ENCODE results near the gene NPLOC4. TPM values are rescaled to one million over a fixed set of nuclear protein-coding genes. Genes with fewer than 3 reads are reported as not detected.
"Not testable (repeated sequence)": the region's sequence is repeated elsewhere in the genome, so short reads cannot be mapped to it uniquely, and the experiment has no call there.

Gene NPLOC4
- total RNA-seq, 1 experiment from 2014 or later, result 93.9 TPM

DNA sequence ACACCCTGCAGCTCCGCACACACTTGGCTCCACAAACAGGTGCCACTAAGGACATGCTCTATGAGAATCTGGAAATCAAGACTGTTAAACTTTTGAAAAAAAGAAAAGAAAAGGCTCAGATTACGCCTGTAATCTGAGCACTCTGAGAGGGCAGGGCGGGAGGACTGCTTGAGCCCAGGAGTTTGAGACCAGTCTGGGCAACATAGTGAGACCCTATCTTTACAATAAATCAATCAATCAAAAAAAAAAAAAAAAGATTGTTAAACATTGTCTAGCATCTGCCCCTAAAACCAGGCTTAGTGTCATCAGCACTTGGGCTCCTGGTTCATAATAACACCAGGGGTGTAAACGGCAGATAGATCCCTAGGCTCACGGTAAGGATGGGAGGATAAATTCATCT lies 47.3 kb downstream of the NPLOC4 start:
- no peak for DNase-seq (ENCODE audit: low spot score)

DNA sequence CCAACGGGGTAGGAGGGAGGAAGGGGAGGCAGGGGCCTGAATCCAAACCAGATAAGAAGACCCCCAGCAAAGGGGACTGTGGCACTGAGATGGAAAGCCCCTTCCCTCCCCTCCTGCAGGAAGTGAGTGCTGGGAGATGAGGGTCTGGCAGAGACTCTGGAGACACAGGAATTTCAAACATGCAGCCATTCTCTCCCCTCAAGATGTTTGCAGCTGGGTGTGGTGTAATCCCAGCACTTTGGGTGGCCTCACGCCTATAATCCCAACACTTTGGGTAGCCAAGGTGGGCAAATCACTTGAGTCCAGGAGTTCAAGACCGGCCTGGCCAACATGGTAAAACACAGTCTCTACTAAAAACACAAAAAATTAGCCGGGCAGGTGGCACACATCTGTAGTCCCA lies 50.8 kb downstream of the NPLOC4 start:
- DNase-seq (ENCODE audit: low spot score), result no peak

DNA sequence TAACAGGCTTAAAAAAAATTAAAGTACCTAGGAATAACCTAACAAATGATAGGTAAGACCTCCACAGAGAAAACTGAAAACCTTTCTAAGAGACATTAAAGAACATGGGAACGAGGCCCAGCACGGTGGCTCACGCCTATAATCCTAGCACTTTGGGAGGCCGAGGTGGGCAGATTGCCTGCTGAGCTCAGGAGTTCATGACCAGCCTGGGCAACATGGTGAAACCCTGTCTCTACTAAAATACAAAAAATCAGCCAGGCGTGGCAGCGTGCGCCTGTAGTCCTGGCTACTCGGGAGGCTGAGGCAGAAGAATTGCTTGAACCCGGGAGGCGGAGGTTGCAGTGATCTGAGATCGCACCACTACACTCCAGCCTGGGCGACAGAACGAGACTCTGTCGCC lies 52.1 kb downstream of the NPLOC4 start:
- DNase-seq (ENCODE audit: low spot score), result not testable (repeated sequence)

DNA sequence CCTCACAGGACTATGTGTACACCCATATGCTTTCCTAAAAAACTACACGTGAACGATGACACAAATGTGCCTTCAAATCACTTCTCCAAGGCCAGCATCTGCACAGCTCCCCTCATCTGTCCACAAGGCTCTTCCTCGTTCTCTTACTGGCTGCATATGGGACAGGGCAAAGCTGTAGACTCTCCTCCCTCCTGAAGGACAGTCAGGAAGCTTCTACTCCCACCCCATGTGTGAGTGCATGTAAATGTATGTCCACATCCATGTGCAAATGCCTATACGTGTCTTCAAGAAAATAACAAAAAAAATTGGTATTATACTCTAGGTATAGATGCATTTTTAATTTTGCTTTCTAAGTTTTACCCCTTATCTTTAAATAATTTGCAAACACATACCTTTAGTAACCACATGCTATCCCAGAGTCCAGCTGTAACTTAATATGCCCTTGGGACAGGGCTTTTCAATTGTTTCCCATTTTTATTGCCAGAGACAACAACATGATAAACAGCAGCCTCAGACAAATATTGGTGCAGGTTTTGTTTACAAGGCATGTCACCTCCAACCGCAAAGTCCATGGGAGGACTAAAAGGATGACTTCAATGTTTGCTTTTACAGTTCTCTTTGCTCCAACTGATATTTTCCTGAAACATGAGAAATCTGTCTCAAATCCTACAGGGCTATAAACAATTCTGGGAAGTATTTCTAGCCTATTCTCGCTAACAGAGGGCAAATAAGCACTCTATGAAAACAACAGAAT lies 53.1 kb downstream of the NPLOC4 start:
- no peak for DNase-seq (ENCODE audit: low spot score)

DNA sequence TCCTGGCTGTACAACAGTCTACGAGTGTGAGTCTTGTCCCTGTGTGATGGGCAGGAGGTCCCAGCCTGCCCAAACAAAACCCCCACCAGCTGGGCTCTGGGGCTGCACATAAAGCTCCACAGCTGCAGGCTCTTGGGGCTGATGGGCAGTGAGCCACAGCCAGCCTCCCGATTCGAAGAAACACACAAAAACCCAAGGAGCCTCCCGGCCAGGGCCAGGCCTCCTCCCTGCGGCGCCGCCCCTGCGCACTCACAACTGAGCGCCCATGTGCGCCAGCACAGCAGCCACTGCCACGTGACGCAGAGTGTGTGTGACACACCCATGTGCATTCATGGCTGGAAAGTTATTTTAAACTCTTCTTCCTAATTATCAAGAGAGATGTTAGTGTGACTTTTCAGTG lies 54.2 kb downstream of the NPLOC4 start:
- DNase-seq (ENCODE audit: low spot score), result no peak

DNA sequence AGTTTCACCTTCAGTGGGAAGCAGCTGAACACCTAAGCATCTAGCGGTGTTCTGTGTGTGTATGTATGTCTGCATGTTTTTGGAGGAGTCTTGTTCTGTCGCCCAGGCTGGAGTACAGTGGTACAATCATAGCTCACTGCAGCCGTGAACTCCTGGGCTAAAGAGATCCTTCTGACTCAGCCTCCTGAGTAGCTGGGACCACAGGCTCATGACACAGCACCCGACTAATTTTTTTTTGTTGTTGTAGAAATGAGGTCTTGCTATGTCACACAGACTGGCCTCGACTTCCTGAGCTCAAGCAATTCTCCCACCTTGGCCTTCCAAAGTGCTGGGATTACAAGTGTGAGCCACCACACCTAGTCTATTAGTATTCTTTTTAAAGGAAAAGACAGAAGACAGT lies 54.6 kb downstream of the NPLOC4 start:
- DNase-seq (ENCODE audit: low spot score), result peak; percentile 68

DNA sequence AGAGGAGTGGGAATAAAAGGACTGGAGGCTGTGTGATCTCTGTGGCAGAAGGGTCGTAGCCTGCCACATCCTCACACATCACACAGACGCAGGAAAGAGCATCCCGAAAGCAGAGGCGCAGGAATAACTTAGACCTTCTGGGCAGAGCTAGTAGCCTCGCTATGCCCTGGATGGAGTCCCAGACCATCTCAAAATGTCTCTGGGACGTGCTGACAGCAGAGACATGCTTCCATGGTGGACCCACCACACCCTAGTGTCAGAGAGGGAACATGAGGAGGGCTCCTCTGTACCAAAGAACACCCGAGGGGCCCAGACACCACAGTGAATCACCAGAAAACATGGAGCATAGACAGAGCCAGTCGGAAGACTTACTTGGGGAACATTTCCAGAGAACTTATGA lies 55.2 kb downstream of the NPLOC4 start:
- no peak for DNase-seq (ENCODE audit: low spot score)

DNA sequence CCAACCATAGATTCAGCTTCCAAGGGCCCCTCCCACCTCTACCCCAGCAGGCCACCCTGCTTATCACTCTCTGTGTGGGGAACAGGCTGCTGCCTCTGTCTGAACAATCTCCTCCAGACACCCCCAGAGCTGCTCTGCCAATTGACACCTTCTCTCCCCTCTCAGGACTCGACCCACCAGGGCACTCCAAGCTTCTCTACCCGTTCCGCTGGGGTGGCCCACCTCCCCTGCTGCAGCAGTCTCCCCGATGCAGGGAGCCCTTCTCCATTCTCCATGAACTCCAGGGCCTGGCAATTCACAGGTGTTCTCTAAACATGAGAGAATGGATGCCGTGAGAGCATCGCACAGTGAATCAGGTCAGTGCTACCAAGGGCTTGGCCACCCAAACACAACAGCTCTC lies 56.4 kb downstream of the NPLOC4 start:
- no peak for DNase-seq (ENCODE audit: low spot score)

DNA sequence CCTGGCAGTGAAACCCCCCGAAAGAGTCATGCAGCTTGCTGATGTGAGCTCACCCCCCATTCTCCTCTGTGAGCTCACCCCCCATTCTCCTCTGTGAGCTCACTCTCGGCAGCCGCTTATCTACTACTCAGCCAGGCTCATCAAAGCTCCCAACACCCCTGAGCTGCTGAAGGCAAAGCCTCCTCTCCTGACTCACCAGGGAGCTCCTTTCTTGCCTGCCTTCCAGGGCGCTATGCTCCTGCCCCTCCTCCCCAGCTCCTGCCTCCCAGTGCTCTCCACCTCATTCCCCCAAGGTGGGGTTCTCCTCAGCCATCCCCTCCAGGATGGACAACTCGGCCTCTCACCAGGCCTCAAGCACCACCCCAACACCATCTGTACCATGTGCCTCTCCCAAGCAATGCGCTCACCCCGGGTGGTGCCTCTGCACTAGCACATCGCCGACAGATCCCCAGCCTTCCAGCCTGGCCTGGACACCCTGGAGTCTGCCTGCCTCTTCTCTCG lies 57.0 kb downstream of the NPLOC4 start:
- DNase-seq (ENCODE audit: low spot score), result peak; percentile 78

DNA sequence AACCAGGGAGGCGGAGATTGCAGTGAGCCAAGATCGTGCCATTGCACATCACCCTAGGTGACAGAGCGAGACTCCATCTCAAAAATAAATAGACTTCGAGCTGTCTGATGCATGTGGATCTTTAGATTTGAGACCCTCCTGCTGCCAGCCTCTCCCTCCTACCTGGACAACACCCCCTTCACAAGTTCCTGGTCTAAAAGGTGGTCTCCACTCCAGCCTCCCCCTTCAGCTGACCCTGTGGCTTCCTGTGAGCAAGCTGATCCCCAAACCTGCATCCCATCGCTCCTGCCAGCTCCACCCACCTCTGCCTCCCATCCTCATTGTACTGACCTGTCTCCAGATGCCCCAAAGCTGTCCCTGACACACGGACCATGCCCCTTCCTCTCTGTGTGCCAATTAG lies 57.6 kb downstream of the NPLOC4 start:
- DNase-seq (ENCODE audit: low spot score), result no peak

DNA sequence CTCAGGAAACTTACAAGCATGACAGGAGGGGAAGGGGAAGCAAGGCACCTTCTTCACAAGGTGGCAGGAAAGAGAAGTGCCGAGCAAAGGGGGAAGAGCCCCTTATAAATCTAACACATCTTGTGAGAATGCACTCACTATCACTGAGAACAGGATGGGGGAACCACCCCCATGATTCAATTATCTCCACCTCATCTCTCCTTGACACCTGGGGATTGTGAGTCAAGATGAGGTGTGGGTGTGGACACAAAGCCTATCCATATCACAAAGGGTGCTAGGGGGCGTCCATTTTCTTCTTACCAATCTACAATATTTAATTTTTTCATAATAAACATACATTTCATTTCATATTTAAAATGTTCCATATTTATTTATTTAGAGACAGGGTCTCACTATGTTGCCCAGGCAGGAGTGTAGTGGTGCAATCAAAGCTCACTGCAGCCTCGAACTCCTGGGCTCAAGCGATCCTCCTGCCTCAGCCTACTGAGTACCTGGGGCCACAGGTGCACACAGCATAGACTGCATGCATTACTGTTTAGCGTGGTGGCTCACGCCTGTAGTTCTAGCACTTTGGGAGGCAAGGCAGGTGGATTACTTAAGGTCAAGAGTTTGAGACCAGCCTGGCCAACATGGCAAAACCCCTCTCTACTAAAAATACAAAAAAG lies 58.2 kb downstream of the NPLOC4 start:
- DNase-seq (ENCODE audit: low spot score), result no peak

DNA sequence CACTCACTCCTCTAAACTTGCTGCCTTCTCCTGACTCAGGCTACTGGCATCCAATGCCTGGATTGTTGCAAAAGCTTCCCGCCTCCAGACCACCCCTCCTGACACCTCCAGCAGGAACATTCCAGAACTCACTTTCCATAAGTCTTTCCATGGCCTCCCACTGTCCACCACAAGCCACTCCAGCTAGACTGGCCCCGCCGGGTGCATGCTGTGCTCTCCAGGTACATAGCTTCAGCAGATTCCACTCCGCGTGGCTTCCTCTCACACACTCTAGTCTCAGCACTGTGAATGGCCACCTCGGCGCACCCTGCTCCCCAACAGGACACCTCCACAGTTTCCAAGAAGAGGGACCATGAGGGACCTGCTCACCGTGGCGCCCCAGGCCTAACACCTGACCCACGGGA lies 58.9 kb downstream of the NPLOC4 start:
- no peak for DNase-seq (ENCODE audit: low spot score)

DNA sequence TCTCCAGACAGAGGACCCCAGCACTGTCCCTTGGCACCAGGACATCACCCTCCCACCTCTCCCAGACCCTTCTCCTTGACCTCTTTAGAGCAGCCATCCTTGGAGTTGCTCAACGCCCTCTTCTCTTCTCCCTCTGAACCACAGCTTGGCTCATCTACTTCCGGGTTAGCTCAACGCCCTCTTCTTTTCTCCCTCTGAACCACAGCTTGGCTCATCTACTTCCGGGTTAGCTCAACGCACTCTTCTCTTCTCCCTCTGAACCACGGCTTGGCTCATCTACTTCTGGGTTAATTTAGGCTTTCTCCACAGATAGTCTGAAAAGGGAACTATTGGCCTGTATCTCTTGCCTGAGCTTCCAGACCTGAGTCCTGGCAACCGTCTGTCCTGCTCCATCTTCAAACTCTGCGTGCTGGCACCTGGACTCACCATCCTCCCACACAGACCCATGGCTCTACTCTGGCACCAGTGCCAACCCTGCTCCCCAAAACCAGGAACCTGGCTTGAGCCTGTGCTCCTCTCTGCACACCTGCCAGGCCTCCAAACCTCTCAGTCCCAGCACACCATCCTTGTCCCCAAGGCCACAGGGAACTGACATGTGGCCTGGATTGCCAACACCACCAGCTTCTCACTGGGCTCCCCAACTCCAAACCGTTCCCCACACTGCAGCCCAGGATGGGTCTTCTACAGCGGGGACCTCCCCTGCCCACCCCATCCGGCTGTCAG lies 59.5 kb downstream of the NPLOC4 start:
- DNase-seq (ENCODE audit: low spot score), result no peak

DNA sequence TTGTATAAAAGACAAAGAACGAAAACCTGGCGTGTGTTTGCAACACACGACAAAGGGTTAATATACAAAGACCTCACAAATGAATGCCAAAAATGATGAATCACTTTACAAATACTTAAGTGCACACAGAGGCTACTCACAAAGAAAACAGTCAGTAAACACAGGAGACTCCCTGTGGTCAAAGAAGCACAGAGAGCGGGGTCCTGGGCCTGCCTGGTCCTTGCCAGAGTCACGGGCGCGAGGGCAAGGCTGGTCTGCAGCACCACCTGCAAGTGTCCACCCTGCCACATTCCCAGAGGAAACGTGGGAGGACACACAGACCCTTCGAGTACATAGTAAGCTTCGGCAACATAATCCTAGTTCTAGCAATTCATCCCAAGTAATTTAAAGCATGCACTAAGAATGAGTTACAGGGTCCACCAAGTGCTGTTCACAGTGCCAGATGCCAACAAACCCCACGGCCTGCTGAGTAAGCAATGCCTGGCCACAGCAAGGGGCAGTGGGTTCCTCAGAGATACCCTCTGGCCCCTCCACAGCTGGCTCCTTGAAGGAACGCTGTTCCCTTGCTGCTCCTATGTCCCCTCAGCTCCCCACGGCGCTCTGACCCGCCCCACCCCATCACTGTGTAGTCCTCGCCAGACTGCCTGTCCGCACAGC lies 60.2 kb downstream of the NPLOC4 start:
- peak; percentile 88 for DNase-seq (ENCODE audit: low spot score)

DNA sequence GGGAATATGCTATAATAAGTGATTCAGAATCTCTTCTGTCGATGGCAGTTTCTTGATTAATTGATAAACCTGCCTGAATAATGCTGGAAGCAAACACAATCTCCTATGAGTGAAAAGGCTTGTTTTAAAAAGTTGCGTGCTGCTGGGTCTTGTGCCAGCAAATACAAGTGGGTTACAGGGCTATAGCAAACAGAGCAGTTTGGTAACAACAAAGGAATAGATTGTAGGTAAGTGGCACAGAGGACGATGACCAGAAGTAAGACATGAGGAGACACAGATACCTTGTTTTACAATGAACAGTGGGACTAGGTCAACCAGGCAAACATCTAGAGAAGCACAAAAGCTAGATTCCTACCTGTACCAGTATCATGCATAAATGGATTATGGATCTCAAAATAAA lies 61.1 kb downstream of the NPLOC4 start:
- DNase-seq (ENCODE audit: low spot score), result no peak

DNA sequence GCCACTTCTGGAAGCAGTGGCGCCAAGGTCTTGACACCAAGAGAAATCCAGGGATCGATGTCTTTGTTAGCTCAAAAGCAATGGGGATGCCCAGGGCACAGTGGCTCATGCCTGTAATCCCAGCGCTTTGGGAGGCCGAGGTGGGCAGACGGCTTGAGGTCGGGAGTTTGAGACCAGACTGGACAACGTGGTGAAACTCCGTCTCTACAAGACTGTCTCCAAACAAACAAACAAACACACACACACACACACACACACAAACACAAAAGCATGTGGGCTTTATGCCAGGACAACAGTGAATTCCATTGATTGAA lies 62.3 kb downstream of the NPLOC4 start:
- DNase-seq (ENCODE audit: low spot score), result no peak

DNA sequence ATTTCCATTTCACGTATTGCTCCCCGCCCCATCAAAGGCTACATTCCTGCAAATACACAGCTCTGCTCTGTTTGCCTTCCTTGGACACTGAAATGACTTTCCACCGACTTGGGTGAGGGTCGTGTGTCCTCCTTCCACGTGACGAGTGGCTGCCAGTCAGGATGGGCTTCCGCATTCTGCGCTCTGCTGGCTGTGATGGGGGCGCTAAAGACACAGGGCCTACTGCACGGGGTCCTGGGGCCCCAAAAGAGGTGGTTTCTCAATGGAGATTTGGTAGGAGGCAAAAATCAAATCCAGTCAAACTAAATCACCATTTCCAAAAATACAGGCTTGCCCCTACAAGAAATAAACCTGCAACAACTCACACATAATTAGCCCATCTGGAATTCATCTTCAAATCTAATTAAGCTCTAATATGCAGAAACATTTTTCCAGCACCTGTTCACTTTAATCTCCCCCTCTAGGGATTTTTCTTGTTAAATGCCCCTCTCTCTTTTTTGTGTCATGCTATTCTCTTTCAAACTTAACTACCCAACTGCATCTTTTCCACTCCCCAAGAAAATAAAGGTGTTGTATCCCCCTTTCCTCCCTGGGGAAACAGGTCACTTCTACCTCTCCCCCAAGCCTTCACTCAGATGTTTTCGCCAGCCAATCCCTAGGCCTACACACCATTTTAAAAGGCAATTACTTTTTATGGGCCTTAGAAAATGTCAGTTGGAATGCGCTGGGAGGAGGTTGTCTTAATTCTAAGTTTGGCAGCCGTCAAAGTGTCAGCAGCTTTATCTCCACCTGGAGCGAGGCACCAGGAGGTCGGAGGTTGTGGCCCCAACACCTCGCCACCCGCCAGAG lies 62.9 kb downstream of the NPLOC4 start:
- DNase-seq (ENCODE audit: low spot score), result no peak

DNA sequence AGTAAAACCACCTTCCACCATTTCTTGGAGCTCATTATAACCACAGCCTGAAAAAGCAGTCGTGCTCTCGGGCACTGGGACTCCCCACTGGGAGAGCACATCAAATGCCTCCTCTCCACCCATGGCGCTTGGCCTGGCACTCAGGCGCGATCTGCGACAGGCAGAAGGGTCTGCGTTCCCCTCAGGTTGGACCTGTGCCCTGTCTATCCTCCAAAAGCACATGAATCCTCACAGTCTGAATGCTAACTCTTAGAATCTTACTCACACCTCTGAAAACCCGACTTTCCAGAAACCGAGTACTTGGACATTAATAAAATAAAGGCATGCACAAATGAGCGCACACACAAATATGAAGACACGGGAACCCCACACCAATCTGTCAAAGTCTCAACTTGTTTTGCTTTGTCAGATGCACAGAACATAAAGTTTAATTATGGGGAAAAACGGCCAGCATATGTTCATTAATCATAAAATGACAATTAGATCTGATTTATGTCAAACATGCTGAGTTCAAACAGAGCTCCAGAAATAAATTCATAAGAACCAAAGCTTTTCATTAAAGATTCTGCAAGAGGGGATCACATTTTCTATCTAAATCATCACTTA lies 64.2 kb downstream of the NPLOC4 start:
- DNase-seq (ENCODE audit: low spot score), result no peak

DNA sequence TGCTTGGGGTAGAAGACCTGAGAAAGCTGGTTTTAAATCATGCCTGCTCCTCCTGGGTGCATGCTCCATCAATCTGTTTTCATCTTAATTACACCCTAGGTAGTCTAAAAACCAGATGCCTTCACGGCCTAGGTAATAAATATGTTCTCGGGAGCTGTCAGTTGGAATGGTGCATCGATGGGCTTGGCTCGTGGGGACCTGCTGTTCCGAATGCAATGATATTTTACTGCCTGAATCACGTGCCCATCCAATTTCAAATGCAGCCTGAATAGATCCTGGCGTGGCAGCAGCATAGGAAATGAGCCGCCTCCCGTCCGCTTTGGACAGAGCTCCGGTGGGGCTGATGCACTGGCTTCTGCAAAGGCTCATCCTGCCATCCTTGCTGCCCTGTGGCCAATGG lies 65.9 kb downstream of the NPLOC4 start:
- DNase-seq (ENCODE audit: low spot score), result no peak

DNA sequence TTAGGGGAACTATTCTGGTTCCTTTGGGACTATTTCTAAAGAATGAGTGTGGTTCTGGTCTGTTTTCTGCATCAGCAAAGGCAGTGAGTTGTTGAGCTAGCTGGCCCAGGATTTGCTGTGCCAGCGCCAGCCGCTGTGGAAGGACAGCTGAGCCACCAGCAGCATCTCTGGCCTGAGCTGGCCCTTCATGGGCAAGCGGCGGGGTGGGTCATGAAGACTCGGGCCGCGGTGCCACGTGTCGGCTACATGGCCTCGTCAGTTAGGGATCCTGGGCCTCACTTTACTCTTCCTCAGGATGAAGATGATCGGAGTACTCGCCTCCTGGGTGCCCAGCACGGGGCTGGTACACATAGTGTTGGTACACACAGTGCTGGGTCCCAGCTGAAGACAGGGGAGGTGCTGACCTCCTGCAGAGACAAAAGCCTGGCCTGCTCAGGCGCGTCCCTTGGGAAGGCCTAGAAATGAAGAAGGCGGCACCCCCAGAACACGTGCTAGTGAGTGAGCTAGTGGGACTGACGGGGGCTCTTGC lies 66.9 kb downstream of the NPLOC4 start:
- no peak for DNase-seq (ENCODE audit: low spot score)

DNA sequence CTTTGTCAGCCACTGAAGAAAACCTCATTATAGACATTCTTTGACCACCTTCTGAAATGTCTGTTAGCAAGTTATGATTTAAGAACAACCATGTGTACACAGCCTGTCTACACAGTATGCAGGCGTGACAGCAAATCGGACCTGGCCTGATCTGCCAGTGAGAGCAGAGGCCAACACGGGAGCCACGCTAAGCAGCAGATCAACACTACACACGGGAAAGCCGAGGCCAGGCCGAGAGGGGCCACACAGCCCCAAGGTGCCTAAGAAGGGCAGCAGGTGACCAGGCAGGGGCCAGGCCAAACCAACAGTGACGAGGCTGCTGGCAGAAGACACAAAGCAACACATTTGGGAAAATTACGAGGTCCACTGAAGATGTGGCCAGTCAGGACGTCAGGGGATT lies 68.5 kb downstream of the NPLOC4 start:
- DNase-seq (ENCODE audit: low spot score), result no peak

All from A172 (cell line).